ENCODE data around the gene KIAA1217. TPM values are rescaled to one million over a fixed set of nuclear protein-coding genes. Genes with fewer than 3 reads are reported as not detected.

Gene KIAA1217
- total and polyA plus RNA-seq, 2 of the 4 experiments (the other 2 are of a cell fraction) = 3.4 to 4.4 TPM

- H3K18ac ChIP-seq (ENCODE audit: low read depth, low read length) = no peak overlapping the region
- no peak overlapping the region for H3K56ac ChIP-seq (ENCODE audit: extremely low read depth, insufficient read depth, low read length)
- DNase-seq (no peak), ATAC-seq (ENCODE audit: low read depth) (no peak)
- H3K79me1 ChIP-seq (ENCODE audit: low read depth in 1 of 2, low read length in 2 of 2) = no peaks in the 10 kb centered on the region
- H2AFZ ChIP-seq (replicated peaks; ENCODE audit: low read length, poor library complexity) = no peak overlapping the region
- H2AK5ac ChIP-seq (ENCODE audit: low read depth, low read length) = no peak overlapping the region
- H2AK9ac ChIP-seq (replicated peaks; ENCODE audit: low read depth, low read length, poor library complexity) = no peak overlapping the region
- ChIA-PET POLR2A (ENCODE audit: unreplicated experiment) (no interaction called here), CTCF (no interaction called here)
- H3K27me3 ChIP-seq (ENCODE audit: control insufficient read depth, insufficient read depth, low read length) = no peaks in the 10 kb centered on the region
- intact Hi-C loops (cut with micrococcal nuclease) = no loop called here
- no peak overlapping the region for H3K14ac ChIP-seq (replicated peaks; ENCODE audit: low read depth, low read length)
- H3K9me3 ChIP-seq (ENCODE audit: control insufficient read depth, insufficient read depth, low read length) = no peaks in the 10 kb centered on the region
- no peak overlapping the region for H2BK15ac ChIP-seq (ENCODE audit: low read depth, low read length)
- no peak overlapping the region for H3K27ac ChIP-seq (ENCODE audit: insufficient read depth, low read length)
- no peak overlapping the region for H3K4me3 ChIP-seq (ENCODE audit: insufficient read depth, low read depth, low read length)
- dilution Hi-C loops (cut with HindIII; ENCODE audit: low sequenced_read_pairs, unreplicated experiment) = no loop called here
- no TSS peak for BruUV-seq (replicated peaks)
- H2BK120ac ChIP-seq (ENCODE audit: low read depth, low read length) = no peak overlapping the region
- no peak overlapping the region for H3K9ac ChIP-seq (ENCODE audit: low read depth, low read length)
- WGBS, 2 experiments (ENCODE audit: extremely low coverage in 2 of 2, insufficient read length in 1 of 2) = 83% methylated on average over 1 of the region's 6 CpGs; no CpG with 5 or more reads in 1 of the 2 experiments
- no peaks in the 10 kb centered on the region for H3K4me1 ChIP-seq (ENCODE audit: control insufficient read depth, insufficient read depth, low read length)
- no peak overlapping the region for H2BK5ac ChIP-seq (ENCODE audit: low read depth, low read length, poor library complexity, severe bottlenecking)
- H3K36me3 ChIP-seq (ENCODE audit: control insufficient read depth, insufficient read depth, low read length) = peaks cover 5% of the 10 kb centered on the region
- no peak overlapping the region for H3K4me2 ChIP-seq (ENCODE audit: low read depth, low read length)
- no peak overlapping the region for H3K4ac ChIP-seq (ENCODE audit: low read depth, low read length)
- no peak for TF ChIP-seq CEBPB (IDR thresholded peaks at IDR 0.05; ENCODE audit: low read depth, low read length)
- TF ChIP-seq SMC3 (IDR thresholded peaks at IDR 0.05; ENCODE audit: low read depth, low read length) = no peak
- no peak for TF ChIP-seq CHD1 (IDR thresholded peaks at IDR 0.05; ENCODE audit: low read depth, low read length)
- TF ChIP-seq MAFK (IDR thresholded peaks at IDR 0.05; ENCODE audit: low read depth, low read length) = no peak
- TF ChIP-seq BHLHE40 (IDR thresholded peaks at IDR 0.05; ENCODE audit: low read depth, low read length) = no peak
- no peak for TF ChIP-seq FOS (IDR thresholded peaks at IDR 0.05; ENCODE audit: low read depth, low read length)
- TF ChIP-seq CTCF (conservative IDR thresholded peaks at IDR 0.05; ENCODE audit: low read depth, low read length) = no peak
- TF ChIP-seq POLR2A (IDR thresholded peaks at IDR 0.05; ENCODE audit: low read depth, low read length) = no peak
- TF ChIP-seq NFE2L2 (IDR thresholded peaks at IDR 0.05; ENCODE audit: low read depth, low read length) = no peak
- no peak overlapping the region for H2BK20ac ChIP-seq (ENCODE audit: low read depth, low read length)
- H4K8ac ChIP-seq (ENCODE audit: low read depth in 2 of 2, low read length in 2 of 2) = no peak overlapping the region
- in situ Hi-C loops (cut with MboI; ENCODE audit: low sequenced_read_pairs) = no loop called here
- no peak overlapping the region for H4K91ac ChIP-seq (ENCODE audit: insufficient read depth, low read depth, low read length)
- H3K9me1 ChIP-seq (ENCODE audit: insufficient read depth, low read length) = peaks cover 5% of the 10 kb centered on the region
- no peak overlapping the region for H4K5ac ChIP-seq (ENCODE audit: low read depth, low read length)
- H3K23ac ChIP-seq (ENCODE audit: low read depth, low read length) = no peak overlapping the region
- no peaks in the 10 kb centered on the region for H4K20me1 ChIP-seq (ENCODE audit: insufficient read depth, low read length)
Measured at GRCh38 chr10:24494777-24495176, 285.8 kb downstream of the KIAA1217 start.
